Measurements from ENCODE around the gene ASNS.
A peak's percentile ranks its signal among the peaks of the same experiment; 100 is the strongest.
"Not testable (repeated sequence)": the region's sequence is repeated elsewhere in the genome, so short reads cannot be mapped to it uniquely, and the experiment has no call there.

The ASNS gene, protein sequence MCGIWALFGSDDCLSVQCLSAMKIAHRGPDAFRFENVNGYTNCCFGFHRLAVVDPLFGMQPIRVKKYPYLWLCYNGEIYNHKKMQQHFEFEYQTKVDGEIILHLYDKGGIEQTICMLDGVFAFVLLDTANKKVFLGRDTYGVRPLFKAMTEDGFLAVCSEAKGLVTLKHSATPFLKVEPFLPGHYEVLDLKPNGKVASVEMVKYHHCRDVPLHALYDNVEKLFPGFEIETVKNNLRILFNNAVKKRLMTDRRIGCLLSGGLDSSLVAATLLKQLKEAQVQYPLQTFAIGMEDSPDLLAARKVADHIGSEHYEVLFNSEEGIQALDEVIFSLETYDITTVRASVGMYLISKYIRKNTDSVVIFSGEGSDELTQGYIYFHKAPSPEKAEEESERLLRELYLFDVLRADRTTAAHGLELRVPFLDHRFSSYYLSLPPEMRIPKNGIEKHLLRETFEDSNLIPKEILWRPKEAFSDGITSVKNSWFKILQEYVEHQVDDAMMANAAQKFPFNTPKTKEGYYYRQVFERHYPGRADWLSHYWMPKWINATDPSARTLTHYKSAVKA

DNA sequence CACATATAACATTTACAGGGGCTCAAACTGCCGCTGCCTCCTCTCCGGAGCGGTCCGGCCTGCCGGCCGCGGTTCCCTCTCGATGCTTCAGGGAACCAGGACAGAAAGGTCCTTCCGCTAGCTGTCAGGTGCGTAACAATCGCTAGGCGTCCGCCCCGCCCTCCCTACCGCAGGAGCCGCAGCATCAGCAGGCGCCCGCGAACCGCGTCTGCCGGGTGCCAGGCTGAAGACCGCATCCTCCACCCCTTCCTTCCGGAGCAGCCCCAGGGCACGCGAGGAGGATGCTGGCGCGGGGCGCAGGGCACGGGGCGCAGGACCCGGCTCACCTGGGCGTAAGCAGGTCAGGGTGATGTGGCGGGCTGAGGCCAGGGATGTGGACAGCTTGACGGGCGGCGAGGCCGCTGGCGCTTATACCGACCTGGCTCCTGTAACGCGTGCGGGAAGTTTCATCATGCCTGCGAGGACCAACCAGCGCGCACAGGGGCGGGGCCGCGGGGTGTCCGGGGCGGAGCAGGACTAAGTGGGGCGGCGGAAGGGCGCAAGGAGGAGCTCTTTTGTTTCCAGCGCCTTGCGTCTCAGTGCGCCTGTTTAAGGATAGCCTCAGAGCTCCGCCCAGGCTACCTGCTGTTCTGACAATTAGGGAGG lies at the start of gene ASNS:
TSS of gene ASNS (minus strand) at position 384 of the 645 bp plus-strand sequence. CDS start 3,252 bp downstream, outside the sequence.
- peak; percentile 95 for DNase-seq

DNA sequence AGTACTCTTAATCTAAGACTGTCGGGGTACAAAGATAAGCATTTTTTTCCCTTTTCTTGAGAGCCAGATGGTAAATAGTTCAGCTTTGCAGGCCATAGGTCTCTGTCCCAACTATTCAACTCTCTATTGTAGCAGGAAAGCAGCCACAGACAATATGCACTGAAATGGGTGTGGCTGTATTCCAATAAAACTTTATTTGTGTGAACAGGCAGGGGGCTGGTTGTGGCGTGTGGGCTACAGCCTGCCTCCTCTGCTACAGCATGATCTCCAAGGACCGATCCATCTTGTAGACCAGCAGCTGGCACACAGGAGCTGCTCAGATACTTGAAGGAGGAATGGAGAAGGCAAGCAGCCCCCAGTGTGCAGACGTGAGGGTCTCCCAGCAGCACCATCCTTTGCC lies 49.0 kb upstream of the ASNS start:
- not testable (repeated sequence) for DNase-seq

DNA sequence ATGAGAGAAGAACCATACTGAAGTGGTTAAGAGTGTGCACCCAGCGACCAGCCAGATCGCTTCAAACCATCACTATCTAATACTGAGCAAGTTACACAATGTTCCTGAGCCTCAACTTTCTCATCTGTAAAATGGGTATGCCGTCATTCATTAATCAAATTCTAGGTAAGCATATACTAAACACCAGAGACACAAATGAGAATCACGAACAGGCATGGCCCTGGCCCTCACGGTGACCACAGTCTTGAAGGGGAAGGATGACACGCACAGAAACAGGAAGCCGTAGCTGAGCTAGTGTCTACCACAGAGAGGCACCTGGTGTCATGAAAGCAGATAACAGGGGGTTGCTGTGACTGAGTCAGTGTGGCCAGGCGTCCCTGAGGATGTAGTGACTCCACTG lies 43.1 kb upstream of the ASNS start:
- peak; percentile 31 for DNase-seq

DNA sequence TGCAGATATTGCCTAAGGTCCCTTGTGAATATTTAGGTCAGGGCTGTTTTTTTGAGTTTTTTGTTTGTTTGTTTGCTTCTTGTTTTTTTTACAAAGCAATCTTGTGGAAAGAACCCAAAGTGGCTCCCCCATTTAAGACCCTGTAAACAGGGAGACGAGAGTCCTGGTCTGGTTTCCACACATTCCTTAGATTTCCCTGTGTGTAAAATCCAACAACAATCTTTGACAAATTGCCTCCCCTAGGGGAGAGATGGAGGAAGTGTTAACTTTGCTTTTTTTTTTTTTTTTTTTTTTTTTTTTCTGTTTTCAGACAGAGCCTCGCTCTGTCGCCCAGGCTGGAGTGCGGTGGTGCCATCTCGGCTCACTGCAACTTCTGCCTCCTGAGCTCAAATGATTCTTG lies 40.1 kb upstream of the ASNS start:
- not testable (repeated sequence) for DNase-seq

DNA sequence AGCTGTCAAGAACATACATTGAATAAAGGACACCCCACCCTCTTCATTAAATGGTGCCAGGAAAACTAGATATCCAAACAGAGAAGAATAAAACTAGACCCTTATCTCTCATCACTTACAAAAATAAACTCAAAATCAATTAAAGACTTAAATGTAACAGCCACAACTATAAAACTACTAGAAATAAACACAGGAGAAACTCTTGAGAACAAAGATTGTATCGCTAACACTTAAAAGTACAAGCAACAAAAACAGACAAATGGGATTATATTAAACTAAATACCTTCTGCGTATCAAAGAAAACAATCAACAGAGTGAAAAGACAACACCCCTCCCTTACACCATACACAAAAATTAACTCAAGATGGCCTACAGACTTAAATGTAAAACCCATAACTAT lies 24.7 kb upstream of the ASNS start:
- not testable (repeated sequence) for DNase-seq

DNA sequence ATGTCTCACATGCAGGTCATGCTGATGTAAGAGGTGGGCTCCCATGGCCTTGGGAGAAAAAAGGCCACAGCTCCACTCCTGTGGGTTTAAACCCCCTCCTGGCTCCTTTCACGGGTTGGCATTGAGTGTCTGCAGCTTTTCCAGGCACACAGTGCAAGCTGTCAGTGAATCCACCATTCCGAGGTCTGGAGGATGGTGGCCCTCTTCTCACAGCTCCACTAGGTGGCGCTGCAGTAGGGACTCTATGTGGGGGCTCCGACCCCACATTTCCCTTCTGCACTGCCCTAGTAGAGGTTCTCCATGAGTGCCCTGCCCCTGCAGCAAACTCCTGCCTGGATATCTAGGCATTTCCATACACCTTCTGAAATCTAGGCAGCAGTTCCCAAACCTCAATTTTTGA lies 19.5 kb upstream of the ASNS start:
- not testable (repeated sequence) for DNase-seq

DNA sequence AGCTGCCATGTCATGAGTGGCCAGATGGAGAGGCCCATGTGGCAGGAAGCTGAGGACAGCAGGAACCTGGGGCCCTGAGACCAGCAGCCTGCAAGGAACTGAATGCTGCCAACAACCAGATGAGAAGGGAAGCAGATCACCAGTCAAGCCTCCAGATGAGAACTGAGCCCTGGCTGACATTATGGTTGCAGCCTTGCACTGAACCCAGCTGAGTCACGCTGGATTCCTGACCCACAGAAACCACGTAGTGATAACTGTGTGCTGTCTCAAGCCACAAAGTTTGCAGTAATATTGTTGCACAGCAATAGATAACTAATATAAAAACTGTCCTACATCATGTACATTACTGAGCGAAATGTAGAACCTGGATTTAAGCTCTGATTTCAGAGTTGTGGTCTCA lies 7.3 kb upstream of the ASNS start:
- DNase-seq: peak; percentile 9

DNA sequence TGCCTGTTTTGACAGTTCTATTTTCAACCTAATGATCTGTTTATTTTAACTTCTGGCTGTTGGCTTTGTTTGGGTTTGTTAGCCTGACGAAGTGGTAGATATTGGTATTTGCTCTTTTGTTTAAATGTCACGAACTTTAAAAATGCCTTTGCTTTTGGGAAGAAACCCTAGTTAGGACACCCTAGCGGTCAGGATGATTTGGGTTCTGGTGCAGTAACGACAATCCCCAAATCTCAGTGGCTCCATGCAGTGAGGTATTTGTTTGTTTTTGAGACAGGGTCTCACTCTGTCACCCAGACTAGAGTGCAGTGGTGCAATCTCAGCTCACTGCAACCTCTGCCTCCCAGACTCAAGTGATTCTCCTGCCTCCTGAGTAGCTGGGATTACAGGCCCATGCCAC lies 2.7 kb upstream of the ASNS start:
- not testable (repeated sequence) for DNase-seq

DNA sequence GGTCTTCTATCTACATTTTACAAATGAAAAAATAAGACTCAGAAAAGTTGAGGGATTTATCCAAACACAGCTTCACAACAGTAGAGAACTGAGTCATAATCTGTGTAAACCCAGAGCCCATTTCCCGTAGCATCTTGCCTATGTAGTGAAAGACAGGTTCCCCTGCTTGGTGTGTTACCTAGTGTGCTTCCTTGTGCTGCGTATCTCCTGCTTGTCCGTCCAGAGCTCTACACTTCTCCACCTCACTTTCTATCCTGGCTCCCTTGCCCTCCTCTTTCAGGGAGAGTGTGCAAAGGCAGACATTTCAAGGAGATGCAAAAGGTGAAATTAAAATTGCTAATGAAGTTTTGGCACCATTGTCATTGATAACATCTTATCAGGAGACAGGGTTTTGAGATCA lies 1.4 kb upstream of the ASNS start:
- no peak for DNase-seq

DNA sequence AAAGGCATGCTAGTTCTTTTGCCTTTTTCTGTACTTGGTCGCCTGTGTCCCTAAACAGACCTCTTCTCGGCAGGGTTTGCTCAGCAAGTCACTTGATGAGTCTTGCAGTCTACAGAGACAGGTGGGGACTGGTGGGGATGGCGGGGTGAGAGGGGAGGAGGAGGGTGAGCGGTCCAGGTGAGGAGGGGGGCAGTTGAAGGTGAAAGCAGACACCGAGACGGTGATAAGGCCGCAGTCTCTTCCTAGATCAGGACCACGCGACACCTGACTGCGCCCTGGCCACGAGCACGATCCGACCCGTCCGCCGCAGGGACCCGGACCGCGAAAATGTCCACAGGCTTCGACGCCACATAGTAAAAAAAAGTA lies 566 bp downstream of the ASNS start:
- DNase-seq: peak; percentile 21

DNA sequence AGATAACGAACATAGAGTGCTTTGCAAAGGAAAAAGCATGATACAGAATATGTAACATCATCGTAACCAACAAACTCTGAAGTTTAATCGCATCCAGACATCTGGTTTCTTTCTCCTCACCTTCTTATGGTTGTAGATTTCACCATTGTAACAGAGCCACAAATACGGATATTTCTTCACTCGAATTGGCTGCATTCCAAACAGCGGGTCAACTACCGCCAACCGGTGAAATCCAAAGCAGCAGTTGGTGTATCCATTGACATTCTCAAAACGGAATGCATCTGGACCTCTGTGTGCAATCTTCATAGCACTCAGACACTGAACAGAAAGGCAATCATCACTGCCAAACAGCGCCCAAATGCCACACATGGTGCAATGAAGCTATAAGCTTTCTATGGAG lies 3.4 kb downstream of the ASNS start:
- no peak for DNase-seq

DNA sequence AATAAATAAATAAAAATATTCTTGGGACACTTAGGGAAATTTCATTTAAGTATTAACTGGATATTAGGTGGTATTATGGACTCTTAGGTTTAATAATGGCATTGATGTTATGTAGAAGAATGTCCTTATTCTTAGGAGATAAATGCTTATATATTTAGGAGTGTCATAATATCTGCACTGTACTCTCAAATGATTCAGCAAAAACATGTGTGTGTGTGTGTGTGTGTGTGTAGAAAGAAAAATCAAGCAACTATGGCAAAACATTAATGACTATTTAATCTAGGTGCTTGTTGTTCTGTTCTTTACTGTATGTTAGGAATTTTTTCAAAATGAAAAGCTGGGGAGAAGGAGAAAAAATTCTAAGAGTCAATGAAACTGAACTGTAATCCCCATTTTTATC lies 3.9 kb downstream of the ASNS start:
- no peak for DNase-seq

DNA sequence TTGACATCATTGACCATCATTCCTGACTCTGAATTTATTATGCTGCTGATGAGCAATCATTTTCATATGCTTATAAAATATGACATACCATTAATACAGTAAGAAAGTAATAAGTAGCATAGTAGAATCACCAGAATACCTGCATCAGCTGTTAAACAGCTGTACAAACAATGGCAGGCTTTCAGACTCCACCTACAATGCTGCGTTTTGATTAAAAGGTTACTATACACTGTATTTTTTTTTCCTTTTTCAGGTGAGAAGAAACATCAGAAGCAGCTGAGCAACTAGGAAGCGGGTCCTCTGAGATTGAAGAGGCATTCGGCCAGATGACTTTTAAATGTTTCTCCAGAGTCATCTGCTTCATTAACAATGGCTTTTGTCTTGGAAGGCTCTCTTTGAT lies 7.1 kb downstream of the ASNS start:
- no peak for DNase-seq

DNA sequence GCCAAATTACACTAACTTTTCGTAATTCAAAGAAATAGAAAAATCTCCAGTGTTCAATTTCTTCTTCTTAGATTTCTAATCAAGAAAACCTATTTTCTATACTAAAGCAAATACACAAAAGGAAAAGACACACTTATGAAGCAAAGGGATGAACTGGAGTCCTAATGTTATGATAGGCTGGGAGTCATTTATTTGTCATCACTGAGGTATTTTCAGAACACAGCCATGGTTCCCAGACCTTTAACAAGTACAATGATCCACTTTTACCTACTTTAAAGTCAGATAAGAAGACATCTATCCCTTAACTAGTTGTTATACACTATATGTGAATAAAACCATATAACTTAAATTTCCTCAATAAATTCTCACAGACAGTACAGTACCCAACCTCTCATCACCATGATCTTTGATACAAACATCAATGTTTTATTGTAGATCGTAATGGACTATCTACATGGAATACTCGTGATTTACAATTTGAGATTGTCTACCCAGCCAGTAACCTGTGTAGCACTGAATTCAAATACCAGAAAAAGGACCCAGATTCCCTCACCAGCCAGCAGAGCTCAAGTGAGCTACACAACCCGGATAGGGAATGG lies 12.5 kb downstream of the ASNS start:
- no peak for DNase-seq

DNA sequence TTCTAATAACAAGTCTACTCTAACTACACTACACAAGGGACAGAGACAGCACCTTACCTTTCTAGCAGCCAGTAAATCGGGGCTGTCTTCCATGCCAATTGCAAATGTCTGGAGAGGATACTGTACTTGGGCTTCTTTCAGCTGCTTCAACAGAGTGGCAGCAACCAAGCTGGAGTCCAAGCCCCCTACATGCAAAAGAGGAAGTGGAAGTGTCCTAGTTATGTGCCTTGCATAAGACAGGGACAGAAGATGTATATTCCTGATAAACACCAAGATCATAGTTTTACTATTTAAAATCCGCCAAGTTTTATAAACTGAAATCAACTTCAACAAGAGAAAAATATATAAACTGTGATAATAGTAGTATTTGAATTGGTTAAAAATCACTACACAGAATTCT lies 14.0 kb downstream of the ASNS start:
- no peak for DNase-seq

DNA sequence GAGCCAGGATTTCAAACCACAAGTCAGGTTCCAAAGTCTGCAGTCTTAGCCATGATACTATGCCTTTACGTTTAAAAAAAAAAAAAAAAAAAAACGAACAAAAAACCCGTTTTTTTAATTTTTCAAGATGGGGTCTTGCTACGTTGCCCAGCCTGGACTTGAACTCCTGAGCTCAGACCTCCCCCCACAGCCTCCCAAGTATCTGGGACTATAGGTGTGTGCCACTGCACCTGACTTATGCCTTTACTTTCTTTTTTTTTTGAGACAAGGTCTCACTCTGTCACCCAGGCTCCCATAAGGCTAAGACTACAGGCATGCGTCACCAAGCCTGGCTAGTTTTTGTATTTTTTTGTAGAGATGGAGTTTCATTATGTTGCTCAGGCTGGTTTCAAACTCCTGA lies 14.7 kb downstream of the ASNS start:
- no peak for DNase-seq

DNA sequence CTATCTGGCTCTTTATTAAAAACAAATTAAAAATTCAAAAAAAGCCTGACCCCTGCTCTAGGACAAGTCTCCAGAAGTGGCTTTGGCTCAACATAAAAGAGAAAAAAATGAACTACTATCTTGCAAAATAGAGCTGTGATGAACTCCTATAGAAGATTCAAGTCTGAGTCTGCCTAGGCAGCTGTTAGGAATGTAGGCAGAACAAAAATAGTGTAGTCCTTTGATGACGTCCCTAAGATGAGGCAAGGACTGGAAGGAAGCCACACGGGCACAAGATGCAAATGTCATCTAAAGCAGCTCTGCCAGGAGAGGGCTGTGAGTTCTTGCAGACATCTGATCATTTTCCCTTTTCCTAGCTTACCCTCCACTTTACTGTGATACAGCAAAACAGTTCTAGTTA lies 20.5 kb downstream of the ASNS start:
- DNase-seq: no peak

DNA sequence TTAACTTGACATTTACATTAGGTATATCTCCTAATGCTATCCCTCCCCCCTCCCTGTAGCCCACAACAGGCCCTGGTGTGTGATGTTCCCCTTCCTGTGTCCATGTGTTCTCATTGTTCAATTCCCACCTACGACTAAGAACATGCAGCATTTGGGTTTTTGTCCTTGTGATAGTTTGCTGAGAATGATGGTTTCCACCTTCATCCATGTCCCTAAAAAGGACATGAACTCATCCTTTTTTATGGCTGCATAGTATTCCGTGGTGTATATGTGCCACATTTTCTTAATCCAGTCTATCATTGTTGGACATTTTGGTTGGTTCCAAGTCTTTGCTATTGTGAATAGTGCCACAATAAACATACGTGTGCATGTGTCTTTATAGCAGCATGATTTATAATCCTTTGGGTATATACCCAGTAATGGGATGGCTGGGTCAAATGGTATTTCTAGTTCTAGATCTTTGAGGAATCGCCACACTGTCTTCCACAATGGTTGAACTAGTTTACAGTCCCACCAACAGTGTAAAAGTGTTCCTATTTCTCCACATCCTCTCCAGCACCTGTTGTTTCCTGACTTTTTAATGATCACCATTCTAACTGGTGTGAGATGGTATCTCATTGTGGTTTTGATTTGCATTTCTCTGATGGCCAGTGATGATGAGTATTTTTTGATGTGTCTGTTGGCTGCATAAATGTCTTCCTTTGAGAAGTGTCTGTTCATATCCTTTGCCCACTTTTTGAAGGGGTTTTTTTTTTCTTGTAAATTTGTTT lies 21.8 kb downstream of the ASNS start:
- not testable (repeated sequence) for DNase-seq

DNA sequence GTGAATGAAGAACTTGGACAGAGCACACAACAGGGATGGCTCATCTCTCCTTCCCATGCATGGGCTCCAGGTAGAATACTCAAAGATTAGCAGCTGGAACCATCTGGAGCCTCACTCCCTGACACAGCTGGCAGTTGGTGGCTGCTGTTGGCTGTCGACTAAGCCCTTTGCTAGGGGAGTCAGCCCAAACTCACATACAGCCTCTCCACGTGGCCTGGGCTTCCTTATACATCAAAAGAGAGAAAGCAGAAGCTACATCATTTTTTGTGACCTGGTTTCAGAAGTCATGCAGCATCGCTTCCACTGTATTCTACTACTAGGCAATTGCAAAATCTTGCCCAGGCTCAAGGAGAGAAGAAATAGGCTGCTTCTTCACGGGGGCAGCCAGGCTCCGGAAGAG lies 24.4 kb downstream of the ASNS start:
- no peak for DNase-seq

DNA sequence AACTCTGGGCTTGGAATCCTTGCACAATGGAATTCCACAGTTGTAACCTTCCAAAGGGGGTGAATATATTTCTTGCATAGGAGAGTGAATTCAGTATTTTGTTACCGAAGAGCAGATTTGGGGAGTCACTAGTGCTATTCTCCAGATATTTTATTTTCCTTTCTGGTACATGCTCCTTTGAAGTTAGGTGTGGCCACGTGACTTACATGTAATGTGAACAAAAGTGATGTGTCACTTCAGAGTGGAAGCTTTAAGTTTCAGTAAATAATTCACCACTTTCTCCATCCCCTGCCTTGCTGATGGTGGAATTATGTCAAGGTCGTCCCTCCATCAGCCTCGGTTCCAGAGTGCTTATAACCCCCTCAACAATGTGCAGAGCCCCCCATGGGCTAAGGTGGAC lies 25.3 kb downstream of the ASNS start:
- DNase-seq: no peak

DNA sequence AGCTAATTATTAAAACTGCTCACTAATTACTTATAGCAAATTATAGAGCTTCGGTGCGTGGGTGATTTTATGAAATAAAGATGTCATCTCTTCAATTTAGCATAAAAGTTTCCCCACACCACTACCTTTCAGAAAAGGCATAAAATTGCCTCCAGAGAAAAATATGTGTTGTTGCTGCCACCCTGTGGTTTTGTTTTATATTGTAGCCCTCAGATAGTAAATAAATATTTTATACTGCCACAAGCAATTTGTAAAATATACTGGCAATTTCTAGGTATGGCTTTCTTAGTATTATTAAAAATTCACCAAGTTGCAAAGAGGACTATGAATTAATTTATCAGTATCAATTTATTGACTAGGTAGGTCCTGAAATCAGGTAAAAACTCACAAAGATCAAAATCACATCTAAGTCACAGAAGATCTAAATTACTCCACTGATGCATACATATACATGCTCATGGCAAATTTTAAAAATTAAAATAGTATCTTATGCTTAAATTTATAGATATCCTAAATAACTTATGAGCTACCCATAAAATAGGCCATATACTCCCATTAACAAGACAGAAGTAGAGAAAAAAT lies 26.5 kb downstream of the ASNS start:
- peak; percentile 30 for DNase-seq

DNA sequence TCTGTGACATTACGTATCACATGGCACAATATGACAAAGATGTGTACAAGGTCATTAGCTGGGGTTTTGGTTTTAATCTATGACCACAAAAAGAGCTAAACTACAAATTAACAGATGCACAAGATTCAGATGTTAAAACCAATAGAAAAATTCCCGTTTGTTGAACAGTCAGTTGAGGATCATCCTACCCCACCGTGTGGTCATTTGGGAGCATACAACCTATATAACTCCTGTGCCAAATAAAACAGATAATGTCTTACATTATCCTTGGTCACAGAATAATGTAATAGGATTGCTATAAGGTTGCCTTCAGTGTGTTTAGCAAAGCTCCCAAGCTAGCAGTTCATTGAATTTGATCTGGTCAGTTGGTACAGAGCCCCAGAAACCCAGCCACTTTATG lies 28.2 kb downstream of the ASNS start:
- no peak for DNase-seq

Data from activated CD4-positive, alpha-beta T cell treated with anti-CD3 and anti-CD28 coated beads, Interleukin-2, amount 50 U/mL, for 16 hours (primary cell).